ENCODE data around the gene WIPF1.

Gene WIPF1

DNA sequence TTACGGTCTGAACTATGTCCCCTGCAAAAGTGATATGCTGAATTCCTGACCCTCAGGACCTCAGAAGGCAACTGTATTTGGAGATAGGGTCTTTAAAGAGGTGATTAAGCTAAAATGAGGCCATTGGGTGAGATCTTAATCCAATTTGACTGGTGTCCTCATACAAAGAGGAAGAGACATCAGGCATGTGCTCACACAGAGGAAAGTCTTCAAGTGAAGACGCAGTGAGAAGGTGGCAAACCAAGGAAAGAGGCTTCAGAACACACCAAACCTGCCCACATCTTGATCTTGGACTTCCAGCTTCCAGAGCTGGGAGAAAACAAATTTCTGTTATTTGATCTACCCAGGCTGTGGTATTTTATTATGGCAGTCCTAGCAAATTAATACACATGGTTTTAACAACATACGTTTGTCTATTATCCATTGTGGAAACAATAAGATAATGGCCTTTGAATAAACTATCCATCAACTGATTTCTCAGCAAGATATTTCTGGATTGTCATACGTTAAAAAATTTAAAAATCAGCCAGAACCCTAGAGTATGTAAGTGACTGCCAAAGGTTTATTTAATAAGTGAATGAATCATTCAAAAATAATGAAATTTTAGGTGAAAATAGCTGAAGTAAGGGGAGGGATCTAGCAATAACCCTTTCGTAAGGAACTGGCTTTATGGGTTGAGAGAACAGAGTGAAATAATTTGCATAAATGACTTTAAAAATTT, 6.5 kb downstream of the WIPF1 start:
- Histone ChIP-seq H3K4me1 (ENCODE audit: control insufficient read depth, insufficient read depth, low read length) (no peaks in the 10 kb centered on the region), H3K9ac (ENCODE audit: low read length) (no peak overlapping the region), H3K27me3 (ENCODE audit: control insufficient read depth, insufficient read depth, low read length) (no peaks in the 10 kb centered on the region), H3K36me3 (ENCODE audit: control insufficient read depth, insufficient read depth, low read length) (no peaks in the 10 kb centered on the region), H3K9me3 (ENCODE audit: control insufficient read depth, low read length) (no peaks in the 10 kb centered on the region), H3K4me3 (ENCODE audit: low read length) (no peak overlapping the region)

DNA sequence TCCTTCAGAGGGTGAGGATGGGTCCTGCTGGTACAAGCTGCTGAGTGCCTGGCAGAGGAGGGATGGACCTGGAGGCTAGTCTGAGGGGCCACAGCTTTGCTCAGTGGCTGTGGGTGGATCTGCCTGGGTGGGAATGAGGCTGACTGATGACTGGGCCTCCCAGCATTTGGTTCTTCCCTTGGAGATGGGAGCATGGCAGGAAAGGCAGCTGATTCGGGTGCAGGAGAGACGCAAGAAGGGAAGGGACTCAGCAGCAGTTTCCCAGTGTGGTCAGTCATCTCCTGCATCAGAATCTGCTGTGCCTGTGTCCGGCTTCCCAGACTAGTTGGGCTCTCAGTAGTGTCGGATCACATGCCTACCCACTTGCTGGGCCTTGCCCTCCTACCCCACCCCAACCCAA, 7.3 kb downstream of the WIPF1 start:
- Histone ChIP-seq H3K4me1 (ENCODE audit: control insufficient read depth, insufficient read depth, low read length) (no peaks in the 10 kb centered on the region), H3K27me3 (ENCODE audit: control insufficient read depth, insufficient read depth, low read length) (no peaks in the 10 kb centered on the region), H3K4me3 (ENCODE audit: low read length) (no peak overlapping the region), H3K36me3 (ENCODE audit: control insufficient read depth, insufficient read depth, low read length) (no peaks in the 10 kb centered on the region), H3K9me3 (ENCODE audit: control insufficient read depth, low read length) (no peaks in the 10 kb centered on the region), H3K9ac (ENCODE audit: low read length) (no peak overlapping the region)

DNA sequence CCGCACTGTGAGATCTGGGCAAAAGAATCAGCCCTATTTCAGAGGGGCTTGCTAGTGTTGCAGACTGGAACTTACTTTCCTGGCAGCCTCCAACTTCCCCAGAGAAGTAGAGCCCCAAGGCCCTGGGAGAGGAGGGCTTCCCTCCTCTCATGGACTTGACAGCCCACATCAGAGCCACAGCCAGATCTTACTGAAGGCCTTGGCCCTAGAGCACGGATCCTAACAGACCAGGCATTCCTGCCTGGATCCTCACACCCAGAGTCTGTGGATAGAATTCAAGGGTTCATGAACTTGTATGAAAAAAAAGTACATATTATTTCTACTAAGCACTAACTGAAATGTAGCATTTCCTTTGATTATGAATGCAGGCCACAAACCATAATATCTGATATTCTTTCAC, 8.3 kb downstream of the WIPF1 start:
- no peaks in the 10 kb centered on the region for H3K4me1 ChIP-seq (ENCODE audit: control insufficient read depth, insufficient read depth, low read length)
- no peak overlapping the region for H3K4me3 ChIP-seq (ENCODE audit: low read length)
- H3K9me3 ChIP-seq (ENCODE audit: control insufficient read depth, low read length), result no peaks in the 10 kb centered on the region
- no peaks in the 10 kb centered on the region for H3K27me3 ChIP-seq (ENCODE audit: control insufficient read depth, insufficient read depth, low read length)
- no peak overlapping the region for H3K9ac ChIP-seq (ENCODE audit: low read length)
- no peaks in the 10 kb centered on the region for H3K36me3 ChIP-seq (ENCODE audit: control insufficient read depth, insufficient read depth, low read length)

DNA sequence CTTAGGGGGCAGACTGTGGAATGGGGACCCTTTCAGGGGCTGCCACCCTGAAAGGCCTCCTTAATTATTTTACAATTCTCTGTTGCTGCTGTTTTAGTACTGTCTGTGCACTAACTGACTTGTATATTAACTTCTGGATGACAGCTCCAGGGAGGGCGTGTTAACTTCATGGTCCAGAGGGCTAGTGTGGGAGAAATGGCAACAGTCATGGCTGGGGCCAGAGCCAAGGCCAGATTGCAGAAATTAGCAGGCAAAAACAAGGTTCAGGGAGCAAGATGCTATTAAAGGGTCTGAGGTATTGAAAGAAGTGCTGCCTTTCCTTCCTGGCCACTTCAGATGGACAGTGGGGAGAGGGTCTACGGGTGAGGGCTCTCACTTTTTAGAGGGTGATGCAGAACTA, 9.1 kb downstream of the WIPF1 start:
- no peaks in the 10 kb centered on the region for H3K27me3 ChIP-seq (ENCODE audit: control insufficient read depth, insufficient read depth, low read length)
- H3K4me3 ChIP-seq (ENCODE audit: low read length), result no peak overlapping the region
- H3K4me1 ChIP-seq (ENCODE audit: control insufficient read depth, insufficient read depth, low read length), result no peaks in the 10 kb centered on the region
- H3K36me3 ChIP-seq (ENCODE audit: control insufficient read depth, insufficient read depth, low read length), result no peaks in the 10 kb centered on the region
- no peaks in the 10 kb centered on the region for H3K9me3 ChIP-seq (ENCODE audit: control insufficient read depth, low read length)
- no peak overlapping the region for H3K9ac ChIP-seq (ENCODE audit: low read length)

DNA sequence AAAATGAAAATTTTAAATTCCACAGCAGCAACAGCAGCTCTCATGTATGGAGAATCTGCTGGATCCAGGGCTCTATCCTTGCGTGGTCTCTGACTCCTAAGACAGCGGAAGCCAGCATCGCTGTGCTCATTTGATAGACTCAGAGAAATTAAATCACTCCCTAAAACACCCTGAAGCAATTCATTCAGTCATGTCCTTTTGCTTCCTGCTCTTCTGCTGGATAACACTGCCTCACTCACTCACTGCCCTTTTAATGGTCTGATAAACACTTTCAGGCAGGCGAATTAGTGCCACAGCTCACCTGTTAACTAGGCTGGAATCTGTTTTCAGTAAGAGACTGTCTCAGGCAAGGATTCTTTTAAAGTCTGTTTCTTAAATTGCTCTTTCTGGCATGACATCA, 10.0 kb downstream of the WIPF1 start:
- no peaks in the 10 kb centered on the region for H3K9me3 ChIP-seq (ENCODE audit: control insufficient read depth, low read length)
- no peak overlapping the region for H3K4me3 ChIP-seq (ENCODE audit: low read length)
- H3K27me3 ChIP-seq (ENCODE audit: control insufficient read depth, insufficient read depth, low read length), result no peaks in the 10 kb centered on the region
- no peaks in the 10 kb centered on the region for H3K4me1 ChIP-seq (ENCODE audit: control insufficient read depth, insufficient read depth, low read length)
- no peaks in the 10 kb centered on the region for H3K36me3 ChIP-seq (ENCODE audit: control insufficient read depth, insufficient read depth, low read length)
- no peak overlapping the region for H3K9ac ChIP-seq (ENCODE audit: low read length)

DNA sequence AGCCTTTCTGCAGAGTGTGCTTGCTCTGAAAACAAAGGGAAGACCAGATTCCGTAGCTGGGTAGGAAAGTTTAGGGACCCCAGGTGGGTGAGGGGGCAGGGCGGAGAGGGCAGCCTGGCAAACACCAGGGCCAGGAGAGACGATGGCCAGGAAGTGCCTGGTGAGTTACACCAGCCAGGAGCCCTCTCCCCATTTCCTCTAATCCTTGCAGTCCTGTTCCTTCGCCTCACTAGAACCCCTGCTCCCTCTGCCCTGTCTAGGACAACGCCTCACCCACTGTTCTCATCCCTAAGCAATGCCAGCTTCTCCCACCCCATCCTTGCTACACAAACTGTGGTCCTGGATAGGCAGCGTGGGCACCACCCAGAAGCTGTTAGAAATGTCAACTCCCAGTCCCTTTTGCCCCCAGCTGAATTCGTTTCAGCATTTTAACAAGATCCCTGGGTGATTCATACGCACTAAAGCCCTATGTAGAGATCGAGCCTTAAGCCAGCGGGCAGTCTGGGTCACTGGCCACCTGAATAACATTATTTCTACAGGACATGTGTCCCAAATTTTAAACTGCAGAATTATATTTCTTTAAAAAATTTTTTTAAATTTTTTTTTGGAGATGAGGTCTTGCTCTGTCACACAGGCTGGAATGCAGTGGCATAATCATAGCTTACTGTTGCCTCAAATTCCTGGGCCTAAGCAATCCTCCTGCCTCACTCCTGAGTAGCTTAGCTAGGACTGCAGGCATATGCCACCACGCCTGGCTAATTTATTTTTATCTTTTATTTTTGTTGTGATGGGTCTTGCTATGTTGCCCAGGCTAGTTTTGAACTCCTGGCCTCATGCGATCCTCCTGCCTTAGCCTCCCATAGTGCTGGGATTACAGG, 10.9 kb downstream of the WIPF1 start:
- no peaks in the 10 kb centered on the region for H3K9me3 ChIP-seq (ENCODE audit: control insufficient read depth, low read length)
- H3K36me3 ChIP-seq (ENCODE audit: control insufficient read depth, insufficient read depth, low read length), result no peaks in the 10 kb centered on the region
- no peak overlapping the region for H3K9ac ChIP-seq (ENCODE audit: low read length)
- no peaks in the 10 kb centered on the region for H3K27me3 ChIP-seq (ENCODE audit: control insufficient read depth, insufficient read depth, low read length)
- no peaks in the 10 kb centered on the region for H3K4me1 ChIP-seq (ENCODE audit: control insufficient read depth, insufficient read depth, low read length)
- H3K4me3 ChIP-seq (ENCODE audit: low read length), result no peak overlapping the region

DNA sequence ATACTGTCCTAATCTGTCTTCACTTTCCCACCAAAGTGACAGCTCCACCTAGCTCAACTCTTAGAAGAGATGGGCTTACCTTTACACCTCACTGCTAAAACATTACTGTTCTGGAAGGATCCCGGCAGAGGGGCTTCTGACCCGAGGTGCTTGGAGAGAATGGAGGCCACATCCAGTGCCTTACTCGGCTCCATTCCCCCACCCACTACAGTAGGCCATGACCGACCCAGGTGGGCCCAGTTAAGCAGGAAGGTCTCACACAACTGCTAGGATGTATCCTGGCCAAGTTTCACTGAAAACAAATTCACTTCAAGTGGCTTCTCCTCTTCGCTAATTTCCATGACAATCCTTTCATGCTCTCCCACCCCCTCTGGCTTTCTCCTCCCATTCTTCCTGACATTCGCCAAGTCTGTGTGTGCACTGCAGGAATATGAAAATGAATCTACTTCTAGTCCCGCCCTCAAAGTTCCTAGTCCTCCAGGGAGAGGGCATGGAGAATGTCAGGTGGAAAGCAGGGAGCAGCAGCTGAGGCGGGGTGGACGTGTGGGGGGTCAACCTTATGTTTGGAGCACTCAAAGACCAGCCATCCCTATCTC, 11.8 kb downstream of the WIPF1 start:
- Histone ChIP-seq H3K27me3 (ENCODE audit: control insufficient read depth, insufficient read depth, low read length) (no peaks in the 10 kb centered on the region), H3K9me3 (ENCODE audit: control insufficient read depth, low read length) (no peaks in the 10 kb centered on the region), H3K36me3 (ENCODE audit: control insufficient read depth, insufficient read depth, low read length) (no peaks in the 10 kb centered on the region), H3K9ac (ENCODE audit: low read length) (no peak overlapping the region), H3K4me3 (ENCODE audit: low read length) (no peak overlapping the region), H3K4me1 (ENCODE audit: control insufficient read depth, insufficient read depth, low read length) (no peaks in the 10 kb centered on the region)

DNA sequence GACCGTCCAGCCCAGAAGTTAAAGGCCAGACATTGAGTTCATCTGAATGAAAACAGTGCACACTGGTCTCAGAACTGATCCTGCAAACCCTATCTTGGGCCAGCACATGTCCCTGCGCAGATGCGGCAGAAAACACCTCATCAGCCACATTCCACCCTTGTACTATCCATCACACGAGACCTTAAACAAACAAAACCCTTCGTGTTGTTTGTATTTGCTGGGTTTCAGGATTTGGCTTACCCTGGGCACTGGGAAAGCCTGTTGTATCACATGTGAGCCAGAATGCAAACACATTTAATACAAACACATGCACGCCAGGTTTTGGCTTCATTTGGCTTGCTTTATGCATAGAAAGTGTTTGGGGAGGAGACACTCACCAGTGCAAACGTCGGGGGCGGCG, 12.5 kb downstream of the WIPF1 start:
- Histone ChIP-seq H3K4me1 (ENCODE audit: control insufficient read depth, insufficient read depth, low read length) (no peaks in the 10 kb centered on the region), H3K36me3 (ENCODE audit: control insufficient read depth, insufficient read depth, low read length) (no peaks in the 10 kb centered on the region), H3K4me3 (ENCODE audit: low read length) (no peak overlapping the region), H3K9ac (ENCODE audit: low read length) (no peak overlapping the region), H3K9me3 (ENCODE audit: control insufficient read depth, low read length) (no peaks in the 10 kb centered on the region), H3K27me3 (ENCODE audit: control insufficient read depth, insufficient read depth, low read length) (no peaks in the 10 kb centered on the region)

DNA sequence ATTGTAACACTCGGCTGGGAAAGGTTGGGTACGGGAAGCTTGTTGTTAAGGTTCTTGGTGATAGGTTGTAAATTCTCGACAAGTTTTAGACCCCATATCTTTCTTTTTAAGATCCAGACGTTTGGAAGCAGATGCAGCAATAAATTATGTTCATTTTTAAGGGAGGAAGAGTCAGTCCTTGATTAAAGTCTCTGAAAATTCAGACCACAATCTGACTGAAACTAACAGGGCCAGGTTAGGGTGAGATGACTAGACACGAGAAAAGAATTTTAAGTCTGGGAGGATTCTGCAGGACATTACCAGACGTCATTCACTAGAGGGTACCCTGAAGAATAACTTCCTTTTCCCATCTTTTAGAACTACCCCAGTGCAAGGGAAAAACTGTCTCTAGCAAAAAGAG, 16.1 kb downstream of the WIPF1 start:
- Histone ChIP-seq H3K4me1 (ENCODE audit: control insufficient read depth, insufficient read depth, low read length) (no peaks in the 10 kb centered on the region), H3K36me3 (ENCODE audit: control insufficient read depth, insufficient read depth, low read length) (no peaks in the 10 kb centered on the region), H3K4me3 (ENCODE audit: low read length) (no peak overlapping the region), H3K9me3 (ENCODE audit: control insufficient read depth, low read length) (no peaks in the 10 kb centered on the region), H3K27me3 (ENCODE audit: control insufficient read depth, insufficient read depth, low read length) (no peaks in the 10 kb centered on the region), H3K9ac (ENCODE audit: low read length) (no peak overlapping the region)

DNA sequence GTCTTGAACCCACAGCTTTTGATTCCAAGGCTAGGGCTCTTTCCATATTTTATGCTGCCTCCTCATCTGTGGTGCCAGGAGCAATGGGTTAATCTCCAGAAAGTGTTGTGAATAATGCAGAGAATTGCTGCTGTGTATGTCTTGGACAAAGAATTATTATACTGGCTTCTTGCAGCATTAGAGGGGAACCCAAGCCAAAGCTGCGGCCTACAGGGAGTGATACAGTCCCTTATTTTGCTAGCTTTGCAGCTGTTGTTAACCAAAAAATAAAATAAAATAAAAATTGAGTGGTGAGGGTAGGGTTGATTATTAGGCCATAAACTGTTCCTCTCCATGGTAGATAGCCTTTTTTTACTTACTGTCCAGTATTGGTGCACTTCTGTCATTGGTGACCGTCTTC, 16.7 kb downstream of the WIPF1 start:
- Histone ChIP-seq H3K4me3 (ENCODE audit: low read length) (no peak overlapping the region), H3K9ac (ENCODE audit: low read length) (no peak overlapping the region), H3K9me3 (ENCODE audit: control insufficient read depth, low read length) (no peaks in the 10 kb centered on the region), H3K36me3 (ENCODE audit: control insufficient read depth, insufficient read depth, low read length) (no peaks in the 10 kb centered on the region), H3K4me1 (ENCODE audit: control insufficient read depth, insufficient read depth, low read length) (no peaks in the 10 kb centered on the region), H3K27me3 (ENCODE audit: control insufficient read depth, insufficient read depth, low read length) (no peaks in the 10 kb centered on the region)

DNA sequence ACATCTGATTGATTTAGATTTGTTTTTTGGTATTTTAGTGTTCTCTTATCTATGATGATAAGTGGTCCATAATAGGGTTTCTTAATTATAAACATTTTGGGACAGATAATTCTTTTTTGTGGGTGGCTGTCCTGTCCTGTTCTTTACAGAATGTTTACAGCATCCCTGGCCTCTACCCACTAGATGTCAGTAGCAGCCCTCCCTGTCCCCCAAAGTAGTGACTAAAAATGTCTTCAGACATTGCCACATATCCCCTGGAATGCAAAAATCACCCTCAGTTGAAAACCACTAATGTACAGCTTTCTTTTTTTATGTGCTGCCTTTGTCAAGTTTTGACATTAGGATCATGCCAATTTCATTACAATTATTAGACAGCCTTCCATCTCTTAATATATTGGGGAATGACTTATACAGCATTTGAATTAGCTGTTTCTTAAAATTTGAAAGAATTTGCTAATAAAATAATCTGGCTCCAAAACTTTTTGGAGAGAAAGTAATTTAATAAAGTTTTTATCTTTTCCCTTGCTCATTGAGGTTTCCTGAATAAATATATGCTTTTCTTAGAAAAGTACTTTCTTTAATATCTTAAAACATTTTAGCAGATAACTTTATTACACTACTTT, 19.5 kb downstream of the WIPF1 start:
- Histone ChIP-seq H3K27me3 (ENCODE audit: control insufficient read depth, insufficient read depth, low read length) (no peaks in the 10 kb centered on the region), H3K9ac (ENCODE audit: low read length) (no peak overlapping the region), H3K36me3 (ENCODE audit: control insufficient read depth, insufficient read depth, low read length) (no peaks in the 10 kb centered on the region), H3K4me3 (ENCODE audit: low read length) (no peak overlapping the region), H3K9me3 (ENCODE audit: control insufficient read depth, low read length) (no peaks in the 10 kb centered on the region), H3K4me1 (ENCODE audit: control insufficient read depth, insufficient read depth, low read length) (peaks cover 3% of the 10 kb centered on the region)
